Mucosa of descending colon (tissue), 3 donors: ENCODE data around the gene REXO1. TPM values are rescaled to one million over a fixed set of nuclear protein-coding genes. Genes with fewer than 3 reads are reported as not detected.

Experiments
- ATAC-seq: fragments of 200-7000 bp; cut with Tn5 transposase; one replicate; pipeline ENCODE4 v1.9.1; 2020; ENCODE audit warnings: mild to moderate bottlenecking, moderate library complexity
- DNase-seq, 3 donors: peaks; one replicate each; pipeline ENCODE4 v3.0.0-alpha.2; 2020
- H3K36me3 ChIP-seq: fragments of 200-600 bp; one replicate; pipeline ENCODE4 v1.8.0; 2021; ENCODE audit warnings: low read depth, mild to moderate bottlenecking
- H3K4me1 ChIP-seq: fragments of 200-600 bp; one replicate; pipeline ENCODE4 v1.8.0; 2021; ENCODE audit warnings: low read depth, mild to moderate bottlenecking
- H3K4me3 ChIP-seq: fragments of 200-600 bp; one replicate; pipeline ENCODE4 v1.8.0; 2021; ENCODE audit warnings: mild to moderate bottlenecking
- H3K9me3 ChIP-seq: fragments of 200-600 bp; one replicate; pipeline ENCODE4 v1.8.0; 2021; ENCODE audit warnings: mild to moderate bottlenecking
- intact Hi-C, 2 donors: fragments of 100-400 bp; cut with DNase I in 1 of 2; cut with micrococcal nuclease in 1 of 2; formaldehyde crosslinking; loops; one replicate each; pipeline versions ENCODE4 v1.11.0 to v1.11.1; 2022; cut with DNase I, micrococcal nuclease
- total RNA-seq, 3 donors: library from RNA; stranded (reverse); fragmentation: NEBNext Ultra II Directional in 2 of 3; extraction: Animal tissue kit (Norgen Biotek cat#: 25700) in 2 of 3; gene quantifications; one replicate each; pipeline versions ENCODE4 v1.2.1 to v1.2.4, GENCODE V29; 2021 to 2023
- TF ChIP-seq, protein P1 (sequence below): fragments of 200-600 bp; IDR thresholded peaks from one replicate; pipeline ENCODE4 v1.8.0; 2022; ENCODE audit warnings: antibody characterized with exemption, mild to moderate bottlenecking
- donor health status: DM: no; HTN: no; CAD: no; lungs with moderate emphysema.
- donor health status: DM: no; HTN: no; CAD: no.
- donor health status: DM: no; HTN: yes; CAD: no.

REXO1 gene
- total RNA-seq, 3 donors from 2014 or later = 45.4 to 54.3 (median 50.2) TPM

- Histone ChIP-seq H3K4me1 (no peaks in the 10 kb centered on the region), H3K4me3 (no peak overlapping the region), H3K9me3 (no peaks in the 10 kb centered on the region), H3K36me3 (no peaks in the 10 kb centered on the region)
- ATAC-seq = no peak
- DNase-seq = no peak
- TF ChIP-seq, protein P1, sequence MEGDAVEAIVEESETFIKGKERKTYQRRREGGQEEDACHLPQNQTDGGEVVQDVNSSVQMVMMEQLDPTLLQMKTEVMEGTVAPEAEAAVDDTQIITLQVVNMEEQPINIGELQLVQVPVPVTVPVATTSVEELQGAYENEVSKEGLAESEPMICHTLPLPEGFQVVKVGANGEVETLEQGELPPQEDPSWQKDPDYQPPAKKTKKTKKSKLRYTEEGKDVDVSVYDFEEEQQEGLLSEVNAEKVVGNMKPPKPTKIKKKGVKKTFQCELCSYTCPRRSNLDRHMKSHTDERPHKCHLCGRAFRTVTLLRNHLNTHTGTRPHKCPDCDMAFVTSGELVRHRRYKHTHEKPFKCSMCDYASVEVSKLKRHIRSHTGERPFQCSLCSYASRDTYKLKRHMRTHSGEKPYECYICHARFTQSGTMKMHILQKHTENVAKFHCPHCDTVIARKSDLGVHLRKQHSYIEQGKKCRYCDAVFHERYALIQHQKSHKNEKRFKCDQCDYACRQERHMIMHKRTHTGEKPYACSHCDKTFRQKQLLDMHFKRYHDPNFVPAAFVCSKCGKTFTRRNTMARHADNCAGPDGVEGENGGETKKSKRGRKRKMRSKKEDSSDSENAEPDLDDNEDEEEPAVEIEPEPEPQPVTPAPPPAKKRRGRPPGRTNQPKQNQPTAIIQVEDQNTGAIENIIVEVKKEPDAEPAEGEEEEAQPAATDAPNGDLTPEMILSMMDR = no peak
- intact Hi-C loops = no loop called here
Measured at GRCh38 chr19:1832046-1832663, 16.1 kb downstream of the REXO1 start.

GRCh38 chr19:1830978-1831377, 17.3 kb downstream of the REXO1 start:
- H3K9me3 ChIP-seq = no peaks in the 10 kb centered on the region
- DNase-seq (no peak), ATAC-seq (no peak)
- intact Hi-C loops = no loop called here
- no peaks in the 10 kb centered on the region for H3K36me3 ChIP-seq
- no peak overlapping the region for H3K4me3 ChIP-seq
- no peaks in the 10 kb centered on the region for H3K4me1 ChIP-seq
- TF ChIP-seq, protein P1 = no peak

DNA sequence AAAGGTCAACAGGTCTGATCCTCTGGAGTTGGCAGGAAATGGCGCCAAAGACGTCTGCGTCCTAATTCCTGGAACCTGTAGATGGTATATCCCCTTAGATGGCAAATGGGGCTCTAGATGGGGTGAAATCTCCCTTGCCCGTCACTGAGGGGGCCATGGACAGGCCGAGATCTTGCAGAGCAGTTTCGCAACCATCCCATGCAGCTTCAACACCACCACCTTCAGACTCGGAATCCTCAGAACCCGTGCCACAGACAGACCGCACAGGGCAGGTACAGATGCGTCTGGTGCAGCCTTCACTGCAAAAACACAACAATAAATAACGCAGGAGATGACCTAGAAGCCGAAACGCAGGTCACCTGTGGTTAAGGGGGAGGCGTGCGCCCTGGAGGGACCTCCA, 17.7 kb downstream of the REXO1 start:
- H3K4me3 ChIP-seq = no peak overlapping the region
- DNase-seq (no peak), ATAC-seq (no peak)
- TF ChIP-seq, protein P1 = no peak
- intact Hi-C loops = no loop called here
- H3K4me1 ChIP-seq = no peaks in the 10 kb centered on the region
- H3K9me3 ChIP-seq = no peaks in the 10 kb centered on the region
- H3K36me3 ChIP-seq = no peaks in the 10 kb centered on the region

DNA sequence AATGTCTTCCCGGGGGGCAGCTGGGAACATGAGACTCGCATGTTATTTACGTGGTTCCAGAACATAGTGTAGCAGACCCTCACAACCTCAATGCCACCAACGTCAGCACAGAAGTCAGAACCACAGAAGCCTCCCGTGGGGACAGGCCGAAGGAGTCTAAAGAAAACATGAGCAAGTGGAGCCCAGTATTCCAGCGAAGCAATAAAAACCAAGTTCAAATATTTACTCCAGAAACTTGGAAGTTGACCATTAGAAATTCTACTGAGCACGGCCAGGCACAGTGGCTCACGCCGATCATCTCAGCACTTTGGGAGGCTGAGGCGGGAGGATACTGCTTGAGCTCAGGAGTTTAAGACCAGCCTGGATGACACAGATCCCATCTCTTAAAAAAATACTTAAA, 18.3 kb downstream of the REXO1 start:
- no peaks in the 10 kb centered on the region for H3K4me1 ChIP-seq
- intact Hi-C loops = no loop called here

DNA sequence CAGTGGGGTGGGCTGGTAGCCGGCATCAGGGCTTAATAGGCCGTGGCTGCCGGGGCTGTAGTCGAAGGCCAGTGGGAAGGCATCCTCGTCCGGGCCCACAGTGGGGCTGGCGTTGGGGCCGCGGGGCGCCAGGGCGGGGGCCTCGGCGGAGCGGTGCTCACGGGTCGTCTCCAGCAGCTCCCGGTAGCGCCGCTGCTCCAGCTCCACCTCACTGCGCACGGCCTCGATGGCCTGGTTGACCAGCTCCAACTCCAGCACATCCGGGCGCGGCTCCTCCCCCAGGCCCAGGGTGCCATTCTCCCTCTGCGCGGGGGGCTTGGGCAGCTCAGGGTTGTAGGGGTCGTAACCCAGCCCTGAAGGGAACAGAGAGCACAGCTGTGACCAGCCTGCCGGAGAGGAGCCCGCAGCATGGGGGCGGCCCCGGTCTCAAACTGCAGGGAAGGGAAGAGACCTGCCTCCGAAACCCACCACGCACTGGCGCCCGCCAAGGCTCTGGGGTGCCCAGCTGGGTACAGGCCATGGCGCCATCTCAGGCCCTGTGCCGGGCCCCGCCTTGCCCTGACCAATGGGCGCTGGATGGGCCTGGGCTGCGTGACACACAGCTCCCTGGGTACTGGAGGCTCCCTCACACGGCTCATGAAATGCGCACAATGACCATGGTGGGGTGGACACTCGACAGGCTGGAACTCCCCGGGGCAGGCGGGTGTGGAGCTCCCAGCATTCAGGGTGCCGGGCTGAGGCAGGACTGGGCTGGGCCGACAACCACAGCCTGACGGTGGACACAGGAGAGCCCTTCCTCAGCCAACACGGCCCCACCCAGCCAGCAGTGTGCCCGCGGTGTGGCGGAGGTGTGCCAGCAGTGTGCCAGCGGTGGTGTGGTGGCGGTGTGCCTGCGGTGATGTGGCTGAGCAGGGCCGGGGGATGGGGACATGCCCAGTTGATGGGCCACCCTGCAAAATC, 19.7 kb downstream of the REXO1 start:
- no peaks in the 10 kb centered on the region for H3K9me3 ChIP-seq
- intact Hi-C loops = no loop called here
- no peaks in the 10 kb centered on the region for H3K4me1 ChIP-seq
- peak; percentile 57 for ATAC-seq
- H3K36me3 ChIP-seq = no peaks in the 10 kb centered on the region
- H3K4me3 ChIP-seq = no peak overlapping the region
- TF ChIP-seq, protein P1 = no peak
- peak in 1 of 3 donors; percentile 50 for DNase-seq

More for the DNA sequence above, 18.3 kb downstream of the REXO1 start:
- DNase-seq (no peak), ATAC-seq (no peak)
- TF ChIP-seq, protein P1 = no peak
- Histone ChIP-seq H3K36me3 (no peaks in the 10 kb centered on the region), H3K4me3 (no peak overlapping the region), H3K9me3 (no peaks in the 10 kb centered on the region)
